ENCODE measurements around the gene SRGAP3.
A peak's percentile ranks its signal among the peaks of the same experiment; 100 is the strongest.

The SRGAP3 gene

GRCh38 chr3:9157651-9158362 lies 91.6 kb downstream of the SRGAP3 start:
- WGBS: 73% methylated on average over 5 of the region's 5 CpGs
- H3K27me3 ChIP-seq (ENCODE audit: insufficient read depth, low read length): no peaks in the 10 kb centered on the region
- H3K9ac ChIP-seq (ENCODE audit: low read depth, low read length): no peak overlapping the region; the same call in 1 of the 2 replicates
- no peak overlapping the region for H3K4me3 ChIP-seq (ENCODE audit: low read length)
- H3K27ac ChIP-seq (ENCODE audit: low read depth, low read length): 0 out of 2 replicates have a peak overlapping the region, but pooled peaks have one; percentile 11
- H3K4me1 ChIP-seq (ENCODE audit: insufficient read depth, low read length): peaks cover 18% of the 10 kb centered on the region
- no peaks in the 10 kb centered on the region for H3K36me3 ChIP-seq (ENCODE audit: insufficient read depth, low read length)
- no peaks in the 10 kb centered on the region for H3K9me3 ChIP-seq (ENCODE audit: insufficient read depth, low read depth, low read length)

- no peak overlapping the region for H3K27ac ChIP-seq (ENCODE audit: low read depth, low read length)
- H3K4me1 ChIP-seq (ENCODE audit: insufficient read depth, low read length): peaks cover 18% of the 10 kb centered on the region
- peaks cover 9% of the 10 kb centered on the region; the same call in 1 of the 2 replicates for H3K9me3 ChIP-seq (ENCODE audit: insufficient read depth, low read depth, low read length)
- H3K4me3 ChIP-seq (ENCODE audit: low read length): no peak overlapping the region
- WGBS: 91% methylated on average over 1 of the region's 1 CpG
- H3K9ac ChIP-seq (ENCODE audit: low read depth, low read length): no peak overlapping the region
- H3K27me3 ChIP-seq (ENCODE audit: insufficient read depth, low read length): no peaks in the 10 kb centered on the region
- no peaks in the 10 kb centered on the region for H3K36me3 ChIP-seq (ENCODE audit: insufficient read depth, low read length)
These were observed 92.8 kb downstream of the SRGAP3 start for GRCh38 chr3:9156604-9157003.

GRCh38 chr3:9155028-9155427 lies 94.4 kb downstream of the SRGAP3 start:
- H3K9ac ChIP-seq (ENCODE audit: low read depth, low read length): no peak overlapping the region
- no peaks in the 10 kb centered on the region for H3K36me3 ChIP-seq (ENCODE audit: insufficient read depth, low read length)
- H3K9me3 ChIP-seq (ENCODE audit: insufficient read depth, low read depth, low read length): peaks cover 22% of the 10 kb centered on the region
- H3K27me3 ChIP-seq (ENCODE audit: insufficient read depth, low read length): no peaks in the 10 kb centered on the region
- 84% methylated on average over 4 of the region's 4 CpGs for WGBS
- H3K27ac ChIP-seq (ENCODE audit: low read depth, low read length): no peak overlapping the region
- peaks cover 18% of the 10 kb centered on the region for H3K4me1 ChIP-seq (ENCODE audit: insufficient read depth, low read length)
- no peak overlapping the region for H3K4me3 ChIP-seq (ENCODE audit: low read length)

- Histone ChIP-seq H3K27ac (ENCODE audit: low read depth, low read length) (no peak overlapping the region), H3K9ac (ENCODE audit: low read depth, low read length) (no peak overlapping the region), H3K27me3 (ENCODE audit: insufficient read depth, low read length) (no peaks in the 10 kb centered on the region), H3K9me3 (ENCODE audit: insufficient read depth, low read depth, low read length) (peaks cover 22% of the 10 kb centered on the region), H3K4me3 (ENCODE audit: low read length) (no peak overlapping the region), H3K36me3 (ENCODE audit: insufficient read depth, low read length) (no peaks in the 10 kb centered on the region), H3K4me1 (ENCODE audit: insufficient read depth, low read length) (peaks cover 18% of the 10 kb centered on the region)
- WGBS: 80% methylated on average over 14 of the region's 14 CpGs
These were observed 95.4 kb downstream of the SRGAP3 start for GRCh38 chr3:9153904-9154619.

GRCh38 chr3:9151240-9151639 lies 98.2 kb downstream of the SRGAP3 start:
- peaks cover 22% of the 10 kb centered on the region for H3K9me3 ChIP-seq (ENCODE audit: insufficient read depth, low read depth, low read length)
- no peak overlapping the region for H3K4me3 ChIP-seq (ENCODE audit: low read length)
- no peak overlapping the region for H3K27ac ChIP-seq (ENCODE audit: low read depth, low read length)
- H3K27me3 ChIP-seq (ENCODE audit: insufficient read depth, low read length): no peaks in the 10 kb centered on the region
- no peaks in the 10 kb centered on the region for H3K36me3 ChIP-seq (ENCODE audit: insufficient read depth, low read length)
- WGBS: 92% methylated on average over 8 of the region's 8 CpGs
- peaks cover 8% of the 10 kb centered on the region for H3K4me1 ChIP-seq (ENCODE audit: insufficient read depth, low read length)
- no peak overlapping the region for H3K9ac ChIP-seq (ENCODE audit: low read depth, low read length)

- Histone ChIP-seq H3K4me3 (ENCODE audit: low read length) (no peak overlapping the region), H3K36me3 (ENCODE audit: insufficient read depth, low read length) (no peaks in the 10 kb centered on the region), H3K9me3 (ENCODE audit: insufficient read depth, low read depth, low read length) (peaks cover 23% of the 10 kb centered on the region), H3K4me1 (ENCODE audit: insufficient read depth, low read length) (peaks cover 8% of the 10 kb centered on the region), H3K27me3 (ENCODE audit: insufficient read depth, low read length) (no peaks in the 10 kb centered on the region), H3K9ac (ENCODE audit: low read depth, low read length) (no peak overlapping the region), H3K27ac (ENCODE audit: low read depth, low read length) (no peak overlapping the region)
- 93% methylated on average over 5 of the region's 5 CpGs for WGBS
These were observed 99.9 kb downstream of the SRGAP3 start for GRCh38 chr3:9149566-9149965.

GRCh38 chr3:9147896-9148266 lies 101.6 kb downstream of the SRGAP3 start:
- H3K9ac ChIP-seq (ENCODE audit: low read depth, low read length): no peak overlapping the region
- no peak overlapping the region for H3K4me3 ChIP-seq (ENCODE audit: low read length)
- H3K9me3 ChIP-seq (ENCODE audit: insufficient read depth, low read depth, low read length): peaks cover 25% of the 10 kb centered on the region
- H3K27me3 ChIP-seq (ENCODE audit: insufficient read depth, low read length): no peaks in the 10 kb centered on the region
- no peaks in the 10 kb centered on the region for H3K4me1 ChIP-seq (ENCODE audit: insufficient read depth, low read length)
- no peaks in the 10 kb centered on the region for H3K36me3 ChIP-seq (ENCODE audit: insufficient read depth, low read length)
- WGBS: 71% methylated on average over 7 of the region's 7 CpGs
- H3K27ac ChIP-seq (ENCODE audit: low read depth, low read length): no peak overlapping the region

GRCh38 chr3:9147215-9147895 lies 102.1 kb downstream of the SRGAP3 start:
- Histone ChIP-seq H3K9me3 (ENCODE audit: insufficient read depth, low read depth, low read length) (peaks cover 22% of the 10 kb centered on the region), H3K4me3 (ENCODE audit: low read length) (no peak overlapping the region), H3K27ac (ENCODE audit: low read depth, low read length) (no peak overlapping the region), H3K36me3 (ENCODE audit: insufficient read depth, low read length) (no peaks in the 10 kb centered on the region), H3K27me3 (ENCODE audit: insufficient read depth, low read length) (no peaks in the 10 kb centered on the region), H3K4me1 (ENCODE audit: insufficient read depth, low read length) (no peaks in the 10 kb centered on the region), H3K9ac (ENCODE audit: low read depth, low read length) (no peak overlapping the region)
- 91% methylated on average over 8 of the region's 8 CpGs for WGBS

GRCh38 chr3:9146367-9147071 lies 102.9 kb downstream of the SRGAP3 start:
- no peak overlapping the region for H3K27ac ChIP-seq (ENCODE audit: low read depth, low read length)
- WGBS: 94% methylated on average over 11 of the region's 11 CpGs
- no peak overlapping the region for H3K9ac ChIP-seq (ENCODE audit: low read depth, low read length)
- no peaks in the 10 kb centered on the region for H3K36me3 ChIP-seq (ENCODE audit: insufficient read depth, low read length)
- no peak overlapping the region for H3K4me3 ChIP-seq (ENCODE audit: low read length)
- H3K4me1 ChIP-seq (ENCODE audit: insufficient read depth, low read length): no peaks in the 10 kb centered on the region
- H3K27me3 ChIP-seq (ENCODE audit: insufficient read depth, low read length): no peaks in the 10 kb centered on the region
- peaks cover 15% of the 10 kb centered on the region for H3K9me3 ChIP-seq (ENCODE audit: insufficient read depth, low read depth, low read length)

- Histone ChIP-seq H3K27ac (ENCODE audit: low read depth, low read length) (no peak overlapping the region), H3K9me3 (ENCODE audit: insufficient read depth, low read depth, low read length) (peaks cover 3% of the 10 kb centered on the region; the same call in 1 of the 2 replicates)
- WGBS: 94% methylated on average over 2 of the region's 2 CpGs
These were observed 106.3 kb downstream of the SRGAP3 start for GRCh38 chr3:9143184-9143583.

GRCh38 chr3:9142362-9142761 lies 107.1 kb downstream of the SRGAP3 start:
- no peak overlapping the region for H3K9ac ChIP-seq (ENCODE audit: low read depth, low read length)

More at GRCh38 chr3:9143184-9143583, 106.3 kb downstream of the SRGAP3 start:
- Histone ChIP-seq H3K9ac (ENCODE audit: low read depth, low read length) (no peak overlapping the region), H3K4me1 (ENCODE audit: insufficient read depth, low read length) (no peaks in the 10 kb centered on the region), H3K27me3 (ENCODE audit: insufficient read depth, low read length) (no peaks in the 10 kb centered on the region), H3K4me3 (ENCODE audit: low read length) (no peak overlapping the region), H3K36me3 (ENCODE audit: insufficient read depth, low read length) (no peaks in the 10 kb centered on the region)

More at GRCh38 chr3:9142362-9142761, 107.1 kb downstream of the SRGAP3 start:
- H3K9me3 ChIP-seq (ENCODE audit: insufficient read depth, low read depth, low read length): peaks cover 3% of the 10 kb centered on the region; the same call in 1 of the 2 replicates
- 94% methylated on average over 4 of the region's 4 CpGs for WGBS
- peaks cover 1% of the 10 kb centered on the region; the same call in 1 of the 2 replicates for H3K27me3 ChIP-seq (ENCODE audit: insufficient read depth, low read length)
- H3K36me3 ChIP-seq (ENCODE audit: insufficient read depth, low read length): no peaks in the 10 kb centered on the region
- H3K4me3 ChIP-seq (ENCODE audit: low read length): no peak overlapping the region
- H3K4me1 ChIP-seq (ENCODE audit: insufficient read depth, low read length): no peaks in the 10 kb centered on the region
- H3K27ac ChIP-seq (ENCODE audit: low read depth, low read length): no peak overlapping the region
